Activated CD8-positive, alpha-beta memory T cell treated with anti-CD3 and anti-CD28 coated beads for 48 hours (primary cell): ENCODE results near the gene STIP1.
"Not testable (repeated sequence)": the region's sequence is repeated elsewhere in the genome, so short reads cannot be mapped to it uniquely, and the experiment has no call there.

Experiments
- DNase-seq, 3 experiments: peaks; one replicate each; pipeline ENCODE4 v3.0.0-alpha.2; 2020; ENCODE audit warnings: low read depth in 2 of 3, low spot score in 2 of 3

Gene STIP1

DNA sequence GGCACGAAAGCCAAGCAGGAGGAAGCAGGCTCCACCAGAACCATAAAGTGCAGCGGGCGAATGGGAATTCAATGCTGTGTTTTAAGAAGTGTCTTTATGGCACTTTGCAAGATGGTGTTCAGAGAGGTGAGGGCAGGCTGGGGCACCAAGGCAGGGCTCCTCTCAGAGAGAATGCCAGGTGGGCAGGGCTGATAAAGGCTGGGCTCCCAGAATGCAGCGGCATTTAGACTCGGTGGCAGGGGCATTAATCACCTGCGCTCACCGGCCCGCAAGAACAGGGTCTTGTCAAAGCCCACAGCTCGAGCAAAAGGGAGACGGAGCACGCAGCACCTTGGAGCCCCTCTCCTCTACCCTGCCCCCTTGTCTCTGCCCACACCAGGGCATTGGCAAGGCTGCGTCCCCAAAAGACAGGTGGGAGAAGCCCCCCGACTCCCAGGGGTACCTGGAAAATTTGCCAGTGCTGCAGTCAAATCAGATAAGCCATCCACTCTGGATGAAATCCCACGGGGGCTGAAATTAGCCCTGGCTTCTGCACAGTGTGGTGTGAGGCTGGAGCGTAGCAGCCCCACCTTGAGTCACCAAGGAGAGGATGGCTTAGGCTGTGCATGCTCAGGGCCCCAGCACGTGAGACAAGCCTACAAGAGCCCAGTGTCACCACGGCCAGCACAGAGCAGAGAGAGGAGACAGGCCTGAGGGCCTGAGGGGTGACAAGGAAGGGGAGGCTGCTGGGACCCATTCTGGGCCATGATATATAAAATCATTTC is 28.2 kb upstream of the STIP1 start:
- no peak for DNase-seq

DNA sequence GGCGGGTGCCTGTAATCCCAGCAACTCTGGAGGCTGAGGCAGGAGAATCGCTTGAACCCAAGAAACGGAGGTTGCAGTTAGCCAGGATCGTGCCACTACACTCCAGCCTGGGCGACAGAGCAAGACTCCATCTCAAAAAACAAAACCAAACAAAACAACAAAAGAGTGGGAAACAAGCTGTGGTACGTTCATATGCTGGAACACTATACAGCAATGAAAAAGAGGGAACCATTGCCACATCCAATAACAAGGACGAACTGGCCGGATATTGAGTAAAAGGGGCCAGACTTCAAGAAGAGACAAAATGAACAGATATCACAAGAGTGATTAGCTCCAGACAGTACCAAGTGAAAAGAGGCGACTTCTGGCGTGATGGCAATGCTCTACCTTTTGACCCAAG is 24.9 kb upstream of the STIP1 start:
- DNase-seq: no peak

- DNase-seq: not testable (repeated sequence)
These were observed 23.2 kb upstream of the STIP1 start for GRCh38 chr11:64162769-64163168.

GRCh38 chr11:64163951-64164350 is 22.0 kb upstream of the STIP1 start:
- DNase-seq: no peak

GRCh38 chr11:64164392-64165312 is 21.3 kb upstream of the STIP1 start:
- DNase-seq: no peak

GRCh38 chr11:64165481-64165841 is 20.5 kb upstream of the STIP1 start:
- DNase-seq: no peak

DNA sequence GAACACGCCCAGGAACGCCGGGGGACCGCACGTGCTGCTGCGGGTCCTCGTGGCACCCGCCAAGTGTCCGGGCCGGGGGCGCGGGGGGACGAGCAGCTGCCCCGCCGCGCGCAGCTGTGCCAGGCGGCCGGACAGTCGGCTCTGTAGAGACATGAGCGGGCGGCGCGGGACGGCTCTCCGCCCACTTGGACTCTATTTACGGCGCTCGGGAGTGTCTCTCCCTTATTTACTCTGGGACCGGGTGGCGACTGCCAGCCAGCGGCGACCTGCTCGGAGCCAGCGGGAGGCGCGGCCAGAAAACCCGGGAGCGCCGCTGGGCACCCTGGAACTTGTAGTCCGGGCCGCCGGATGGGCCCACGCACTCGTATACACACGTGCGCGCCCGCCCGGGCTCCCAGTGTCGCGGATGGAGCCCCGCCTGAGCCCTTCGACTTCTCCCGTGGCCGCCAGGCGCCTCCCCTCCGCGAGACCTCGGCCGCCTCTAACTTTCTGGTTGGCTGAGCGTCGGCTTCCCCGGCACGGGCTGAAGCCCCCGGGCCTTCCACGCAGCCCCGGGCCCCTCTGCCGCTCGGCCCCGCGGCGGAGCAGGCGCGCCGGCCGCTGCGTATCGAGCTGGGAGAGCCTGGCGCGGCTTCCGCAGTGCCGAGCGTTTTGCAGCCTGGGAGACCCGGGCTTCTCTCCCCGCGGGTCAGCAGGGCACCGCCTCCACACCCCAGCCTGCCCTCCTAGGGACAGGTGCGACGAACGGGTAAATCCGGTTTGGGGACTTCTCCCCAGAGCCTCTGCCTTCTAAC is 19.9 kb upstream of the STIP1 start, which contains the start of gene MACROD1:
Gene MACROD1, minus strand, starts transcription at position 272 of the 794 bp plus-strand sequence. Its CDS starts 119 bp downstream, at position 153.
- peak; percentile 64 to 73 (median 69) for DNase-seq

DNA sequence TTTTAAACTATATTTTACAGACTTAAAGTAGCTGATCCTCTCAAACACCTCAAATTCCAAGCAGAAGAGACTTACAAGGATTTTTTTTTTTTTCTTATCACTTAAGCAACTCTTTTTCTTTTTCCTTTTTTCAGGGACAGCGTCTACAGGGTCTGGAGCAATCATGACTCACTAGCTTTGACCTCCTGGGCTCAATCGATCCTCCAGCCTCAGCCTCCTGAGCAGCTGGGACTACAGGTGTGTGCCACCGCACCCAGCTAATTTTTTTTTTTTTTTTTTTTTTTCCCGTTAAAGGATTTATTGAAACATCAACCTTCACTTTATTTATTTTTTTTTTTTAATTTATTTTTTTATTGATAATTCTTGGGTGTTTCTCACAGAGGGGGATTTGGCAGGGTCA is 15.6 kb upstream of the STIP1 start:
- no peak for DNase-seq

DNA sequence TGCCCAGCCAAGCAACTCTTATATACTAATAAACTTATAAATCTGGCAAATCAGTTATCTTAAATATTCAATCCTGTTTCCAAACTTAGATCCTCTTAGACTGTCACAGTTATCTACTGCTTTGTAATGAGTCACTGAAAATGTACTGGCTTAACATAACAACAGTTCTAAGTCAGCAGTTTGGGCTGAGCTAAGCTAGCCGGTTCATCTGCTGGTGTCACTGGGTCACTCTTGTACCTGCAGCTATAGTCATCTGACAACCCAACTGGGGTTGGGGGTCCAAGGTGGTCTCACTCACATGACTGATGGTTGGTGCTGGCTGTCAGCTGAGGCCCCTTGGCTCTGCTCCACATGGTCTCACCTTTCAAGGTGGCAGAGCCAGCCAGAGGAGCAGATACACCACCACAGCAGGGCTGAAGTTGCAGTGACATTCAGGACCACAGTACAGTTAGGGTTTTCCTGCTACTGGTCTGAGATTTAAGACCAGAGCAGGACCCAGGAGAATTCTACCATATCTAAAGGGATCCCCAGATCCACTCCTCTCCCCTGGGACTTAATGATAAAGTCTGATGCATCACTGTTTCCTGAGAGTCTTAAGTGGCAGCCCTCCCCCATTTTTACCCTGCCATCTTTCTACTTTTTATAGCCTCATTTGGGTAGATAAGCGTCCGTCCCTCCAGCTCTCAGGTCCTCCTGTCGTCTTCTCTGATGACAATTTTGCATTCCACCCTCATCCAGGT is 12.2 kb upstream of the STIP1 start:
- DNase-seq: no peak

- no peak for DNase-seq
These were observed 9.2 kb upstream of the STIP1 start for GRCh38 chr11:64176751-64177150.

DNA sequence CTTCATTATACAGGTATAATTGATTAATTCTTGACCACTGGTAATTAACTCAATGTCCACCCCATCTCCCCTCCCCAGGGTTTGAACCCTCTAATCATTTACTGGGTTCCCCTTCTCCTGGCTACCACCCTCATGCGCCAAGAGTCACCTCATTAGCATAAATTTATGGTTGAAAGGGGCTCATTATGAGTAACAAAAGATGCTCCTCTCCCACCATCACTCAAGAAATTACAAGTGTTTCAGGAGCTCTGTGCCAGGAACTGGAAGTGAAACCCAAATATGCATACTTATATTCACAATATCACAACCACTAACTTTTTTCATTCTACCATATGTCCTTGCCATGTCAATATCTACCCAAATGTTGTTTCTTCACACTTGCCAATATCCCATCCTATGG is 7.8 kb upstream of the STIP1 start:
- no peak for DNase-seq

GRCh38 chr11:64178951-64179639 is 6.9 kb upstream of the STIP1 start:
- no peak for DNase-seq

DNA sequence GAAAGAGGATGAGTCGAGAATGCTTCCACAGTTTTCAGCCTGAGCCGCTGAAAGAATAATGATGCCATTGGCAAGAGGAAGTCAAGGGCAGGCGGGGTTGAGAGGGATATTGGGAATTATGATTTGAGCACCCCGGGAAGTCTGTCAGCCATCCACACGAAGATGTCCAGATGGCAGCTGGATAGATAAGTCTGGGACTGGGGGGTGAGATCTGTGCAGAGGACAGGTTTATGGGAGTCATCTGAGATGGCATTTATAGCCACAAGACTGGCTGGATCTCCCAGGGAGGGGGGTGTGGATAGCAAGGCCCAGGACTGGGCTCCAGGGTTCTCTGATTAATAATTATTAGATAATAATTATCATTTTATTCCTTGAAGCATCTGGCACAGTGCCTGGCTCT is 5.1 kb upstream of the STIP1 start:
- DNase-seq: no peak

GRCh38 chr11:64181506-64182411 is 4.2 kb upstream of the STIP1 start:
- no peak for DNase-seq

DNA sequence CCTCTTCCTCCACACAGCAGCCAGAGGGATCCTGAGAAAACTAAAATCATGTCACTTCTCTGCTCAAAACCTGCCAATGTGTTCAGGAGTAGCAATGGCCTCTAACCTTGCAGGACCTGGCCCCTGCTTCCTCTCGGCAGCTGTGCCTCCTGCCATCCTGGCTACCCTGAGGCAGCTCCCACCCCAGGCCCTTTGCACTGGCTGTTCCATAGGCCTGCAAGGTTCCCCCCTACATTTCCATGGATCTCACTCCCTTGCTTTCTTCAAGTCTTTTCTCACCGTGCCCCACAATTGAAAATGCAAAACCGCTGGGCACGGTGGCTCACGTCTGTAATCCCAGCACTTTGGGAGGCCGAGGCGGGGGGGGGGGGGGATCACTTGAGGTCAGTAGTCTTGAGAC is 2.1 kb upstream of the STIP1 start:
- DNase-seq: no peak

DNA sequence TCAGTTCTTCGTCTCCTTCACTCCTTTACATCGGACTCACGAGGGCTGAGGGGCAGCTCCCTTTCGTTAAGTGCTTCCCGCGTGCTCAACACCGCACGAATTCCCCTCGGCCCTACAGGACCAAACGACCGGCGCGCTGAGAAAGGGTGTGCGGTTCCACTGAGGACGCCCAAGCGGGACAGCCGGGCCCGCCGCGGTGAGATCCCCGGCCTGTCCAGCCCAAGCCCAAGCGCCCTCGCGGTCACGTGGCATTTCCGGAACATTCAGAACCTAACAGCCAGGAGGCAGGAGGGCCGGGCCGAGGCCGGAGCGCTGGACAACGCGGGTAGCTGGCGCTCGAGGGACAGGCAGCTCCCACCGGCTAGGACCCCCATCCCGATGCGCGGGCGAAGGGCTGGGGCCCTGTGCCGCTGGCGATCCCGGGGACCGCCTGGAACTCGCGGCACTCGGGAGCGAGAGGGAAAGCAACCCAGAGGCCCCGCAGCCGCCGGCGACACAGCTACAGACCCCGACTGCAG is 737 bp upstream of the STIP1 start:
- peak in 1 of 3 experiments; percentile 16 for DNase-seq

- DNase-seq: peak; percentile 31 to 45 (median 33)
These were observed 658 bp downstream of the STIP1 start for GRCh38 chr11:64186492-64187165.

- no peak for DNase-seq
These were observed 6.5 kb downstream of the STIP1 start for GRCh38 chr11:64192434-64192833.
